GM12872 (cell line): ENCODE measurements around the gene COL11A1.

Experiments
- TF ChIP-seq, protein P1 (sequence below): IDR thresholded peaks from 3 replicates; pipeline ENCODE4 v1.5.1; 2011; ENCODE audit warnings: low read depth, mild to moderate bottlenecking, low read length, moderate library complexity; ENCODE audit not compliant: insufficient read depth

Gene COL11A1

DNA sequence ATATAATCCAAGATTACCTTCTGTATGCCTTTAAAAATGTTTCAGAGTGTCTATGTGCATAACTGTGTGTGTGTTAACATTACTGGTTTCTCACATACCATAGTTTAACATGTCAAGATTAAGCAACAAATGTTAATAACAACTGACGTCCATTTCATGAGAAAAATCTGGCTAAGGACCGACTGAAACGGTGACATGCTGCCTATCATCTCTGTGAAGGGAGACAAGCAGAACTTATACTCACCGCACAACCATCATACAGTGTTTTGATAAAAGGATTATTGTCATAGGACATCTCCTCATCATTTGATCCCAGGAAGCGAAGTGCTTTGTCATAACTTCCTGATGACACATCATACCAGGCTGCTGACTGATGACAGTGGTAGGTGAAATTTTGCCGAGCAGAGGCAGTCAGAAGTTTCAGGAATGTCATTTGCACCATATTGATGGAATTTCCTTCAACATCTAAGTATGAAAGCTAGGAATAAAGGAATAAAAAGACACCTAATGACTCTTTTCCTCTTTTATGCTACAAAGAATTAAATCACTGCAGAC, 228.8 kb downstream of the COL11A1 start:
- TF ChIP-seq, protein P1, sequence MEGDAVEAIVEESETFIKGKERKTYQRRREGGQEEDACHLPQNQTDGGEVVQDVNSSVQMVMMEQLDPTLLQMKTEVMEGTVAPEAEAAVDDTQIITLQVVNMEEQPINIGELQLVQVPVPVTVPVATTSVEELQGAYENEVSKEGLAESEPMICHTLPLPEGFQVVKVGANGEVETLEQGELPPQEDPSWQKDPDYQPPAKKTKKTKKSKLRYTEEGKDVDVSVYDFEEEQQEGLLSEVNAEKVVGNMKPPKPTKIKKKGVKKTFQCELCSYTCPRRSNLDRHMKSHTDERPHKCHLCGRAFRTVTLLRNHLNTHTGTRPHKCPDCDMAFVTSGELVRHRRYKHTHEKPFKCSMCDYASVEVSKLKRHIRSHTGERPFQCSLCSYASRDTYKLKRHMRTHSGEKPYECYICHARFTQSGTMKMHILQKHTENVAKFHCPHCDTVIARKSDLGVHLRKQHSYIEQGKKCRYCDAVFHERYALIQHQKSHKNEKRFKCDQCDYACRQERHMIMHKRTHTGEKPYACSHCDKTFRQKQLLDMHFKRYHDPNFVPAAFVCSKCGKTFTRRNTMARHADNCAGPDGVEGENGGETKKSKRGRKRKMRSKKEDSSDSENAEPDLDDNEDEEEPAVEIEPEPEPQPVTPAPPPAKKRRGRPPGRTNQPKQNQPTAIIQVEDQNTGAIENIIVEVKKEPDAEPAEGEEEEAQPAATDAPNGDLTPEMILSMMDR, result no peak

DNA sequence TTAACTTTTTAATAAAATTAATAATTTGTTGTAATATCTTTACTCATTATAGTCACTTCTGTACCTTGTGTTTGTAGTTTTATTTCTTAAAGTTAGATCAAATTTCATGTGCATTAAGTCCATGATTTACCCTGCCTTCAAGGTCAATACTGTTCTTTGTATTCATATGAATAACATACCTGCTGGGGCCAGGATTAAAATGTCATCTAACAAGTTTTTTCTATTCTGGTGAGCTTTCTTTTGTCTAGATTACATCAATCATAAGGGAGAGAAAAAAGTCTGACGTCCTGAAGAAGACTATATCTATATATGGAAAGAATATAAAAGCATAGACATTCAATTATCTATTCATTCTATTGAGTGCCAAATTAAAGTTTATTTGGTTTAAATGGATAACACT, 232.6 kb downstream of the COL11A1 start:
- TF ChIP-seq, protein P1, result no peak

DNA sequence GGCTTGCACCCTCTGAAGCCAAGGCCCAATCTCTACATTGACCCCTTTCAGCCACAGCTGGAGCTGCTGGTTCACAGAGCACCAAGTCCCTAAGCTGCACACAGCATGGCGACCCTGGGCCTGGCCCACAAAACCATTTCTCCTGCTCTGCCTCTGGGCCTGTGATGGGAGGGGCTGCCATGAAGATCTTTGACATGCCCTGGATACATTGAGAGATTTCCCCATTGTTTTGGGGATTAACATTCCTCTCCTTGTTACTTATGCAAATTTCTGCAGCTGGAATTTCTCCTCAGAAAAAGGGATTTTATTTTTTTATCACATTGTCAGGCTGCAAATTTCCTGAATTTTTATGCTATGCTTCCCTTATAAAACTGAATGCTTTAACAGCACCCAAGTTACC, 235.8 kb downstream of the COL11A1 start:
- TF ChIP-seq, protein P1, result no peak

DNA sequence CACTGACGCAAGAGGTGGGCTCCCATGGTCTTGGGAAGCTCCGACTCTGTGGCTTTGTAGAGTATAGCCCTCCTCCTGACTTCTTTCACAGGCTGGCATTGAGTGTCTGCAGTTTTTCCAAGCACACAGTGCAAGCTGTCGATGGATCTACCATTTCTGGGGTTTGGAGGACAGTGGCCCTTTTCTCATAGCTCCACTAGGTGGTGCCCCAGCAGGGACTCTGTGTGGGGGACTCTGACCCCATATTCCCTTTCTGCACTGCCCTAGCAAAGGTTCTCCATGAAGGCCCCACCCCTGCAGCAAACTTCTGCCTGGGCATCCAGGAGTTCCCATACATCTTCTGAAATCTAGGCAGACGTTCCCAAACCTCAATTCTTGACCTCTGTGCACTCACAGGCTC, 236.2 kb downstream of the COL11A1 start:
- TF ChIP-seq, protein P1, result peak; percentile 24; the same call in 1 of the 3 replicates

DNA sequence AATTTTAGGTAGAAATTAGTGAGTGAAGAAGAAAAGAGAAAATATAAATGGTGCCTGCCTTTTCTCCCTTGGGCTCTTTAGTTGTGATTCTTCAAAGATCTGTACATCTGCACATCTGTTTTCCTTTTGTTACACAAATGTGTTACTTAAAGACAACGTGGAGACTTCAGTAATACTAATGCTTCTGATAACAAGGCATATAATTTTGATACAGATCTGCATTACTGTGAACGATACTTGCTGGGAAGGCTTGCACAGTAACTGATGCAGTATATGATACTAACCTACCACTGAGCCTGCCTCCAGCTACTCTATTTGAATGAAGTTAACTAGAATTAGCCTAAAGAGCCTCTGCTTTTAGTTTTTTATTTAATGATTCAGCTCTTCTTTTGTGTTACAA, 244.6 kb downstream of the COL11A1 start:
- TF ChIP-seq, protein P1, result no peak

DNA sequence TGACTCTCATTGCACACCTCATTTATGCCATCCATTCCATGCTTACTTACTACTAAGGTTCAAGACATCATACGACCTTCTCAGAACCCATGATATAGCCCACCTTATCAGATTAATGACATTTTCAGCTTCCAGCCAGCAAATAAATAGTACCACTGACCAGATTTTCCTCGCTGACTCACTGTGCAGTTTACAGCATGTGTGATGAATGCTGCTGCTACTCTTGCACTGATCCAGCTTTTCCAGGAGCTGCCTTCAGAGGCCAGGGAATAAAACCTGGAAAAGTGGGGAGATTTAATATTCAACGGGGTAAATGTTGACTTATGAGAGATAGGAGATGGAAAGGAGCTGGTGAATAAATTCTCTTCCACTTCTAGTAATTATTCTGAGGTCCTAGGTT, 247.1 kb downstream of the COL11A1 start:
- TF ChIP-seq, protein P1, result no peak

DNA sequence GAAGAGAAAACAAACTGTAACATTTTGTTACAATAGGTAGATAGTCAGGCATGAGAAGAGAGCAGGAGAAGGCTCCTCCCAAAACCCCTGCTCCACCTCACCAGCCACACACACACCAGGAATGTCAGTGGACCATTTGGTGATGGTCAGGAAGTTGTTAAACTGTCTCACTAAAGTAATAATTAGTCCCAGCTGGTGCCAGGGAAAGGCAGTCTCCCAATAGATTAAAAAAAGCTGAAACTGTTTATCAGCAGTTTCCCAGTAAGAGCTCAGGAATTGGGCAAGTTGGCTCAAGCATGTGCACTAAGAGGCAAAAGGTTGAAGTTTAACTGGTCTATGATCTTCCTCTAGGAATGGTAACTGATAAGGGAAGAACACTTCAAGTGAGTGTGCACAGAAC, 249.6 kb downstream of the COL11A1 start:
- TF ChIP-seq, protein P1, result no peak
